GM21528 (cell line): Measurements from ENCODE around the gene MPV17.
"Not testable (repeated sequence)": the region's sequence is repeated elsewhere in the genome, so short reads cannot be mapped to it uniquely, and the experiment has no call there.

Source experiments
- ATAC-seq: cut with Tn5 transposase; IDR thresholded peaks from one replicate; pipeline ENCODE4 v1.9.1; 2021; ENCODE audit warnings: mild to moderate bottlenecking, moderate library complexity; ENCODE audit not compliant: unreplicated experiment, low FRiP score

MPV17 gene

GRCh38 chr2:27323596-27324285, 844 bp upstream of the MPV17 start:
- ATAC-seq = no peak

DNA sequence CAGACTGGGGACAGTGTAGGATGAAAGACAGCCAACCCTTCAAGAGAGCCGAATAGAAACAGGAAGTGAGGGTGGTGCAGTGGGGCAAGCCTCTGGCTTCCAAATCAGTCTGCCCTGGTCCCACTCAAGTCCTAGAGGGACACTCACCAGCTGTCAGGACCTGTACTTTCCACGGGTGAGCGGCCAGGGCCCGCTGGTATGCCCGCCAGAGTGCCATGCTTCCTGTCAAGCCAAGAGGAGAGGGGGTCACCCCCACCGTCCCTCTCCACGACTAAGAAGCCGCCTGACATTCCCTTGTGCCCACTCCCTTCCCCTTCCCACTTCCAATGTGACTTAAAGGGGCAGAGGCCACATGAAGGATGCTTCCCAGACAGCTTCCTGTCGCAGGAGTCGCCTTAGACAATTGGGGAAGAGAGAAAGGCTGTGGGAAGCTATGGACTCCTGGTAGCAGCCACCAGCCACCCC, 564 bp downstream of the MPV17 start:
- no peak for ATAC-seq

DNA sequence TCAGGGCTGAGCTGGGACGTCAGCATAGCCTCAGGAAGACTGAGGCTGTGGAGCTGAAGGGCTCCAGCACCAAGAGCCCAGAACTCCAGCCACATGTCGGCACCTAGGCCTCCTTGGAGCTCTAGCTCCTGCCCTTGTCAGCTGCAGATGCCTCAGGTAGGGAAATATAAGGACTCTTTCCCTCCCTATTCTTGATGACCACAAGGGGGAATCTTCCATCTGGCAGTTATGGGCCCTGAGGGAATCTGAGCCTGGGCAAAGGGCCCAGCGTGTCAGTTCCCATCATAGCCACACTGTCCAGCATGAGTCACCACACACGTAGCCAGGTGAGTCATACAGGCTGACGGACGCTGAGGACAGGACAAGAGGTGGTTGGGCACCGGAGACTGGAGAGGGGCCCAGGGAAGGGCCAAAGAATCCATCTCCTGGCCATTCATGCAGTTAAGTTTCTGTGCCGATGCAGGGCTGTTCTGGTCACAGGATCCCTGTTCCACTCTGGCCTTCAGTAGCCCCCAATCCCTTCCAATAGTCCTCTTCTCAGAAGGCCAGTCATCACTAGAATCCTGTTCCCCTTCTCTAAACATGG, 1.8 kb downstream of the MPV17 start:
- no peak for ATAC-seq

DNA sequence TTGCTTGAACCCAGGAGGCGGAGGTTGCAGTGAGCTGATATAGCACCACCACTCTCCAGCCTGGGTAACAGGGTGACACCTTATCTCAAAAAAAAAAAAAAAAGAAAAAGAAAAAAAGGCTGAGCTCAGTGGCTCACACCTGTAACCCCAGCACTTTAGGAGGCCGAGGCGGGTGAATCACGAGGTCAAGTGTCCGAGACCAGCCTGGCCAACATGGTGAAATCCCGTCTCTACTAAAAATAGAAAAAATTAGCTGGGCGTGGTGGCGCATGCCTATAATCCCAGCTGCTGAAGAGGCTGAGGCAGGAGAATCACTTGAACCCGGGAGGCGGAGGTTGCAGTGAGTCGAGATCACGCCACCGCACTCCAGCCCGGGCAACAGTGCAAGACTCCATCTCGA, 3.1 kb downstream of the MPV17 start:
- not testable (repeated sequence) for ATAC-seq

GRCh38 chr2:27316655-27317412, 6.1 kb downstream of the MPV17 start:
- ATAC-seq = no peak

DNA sequence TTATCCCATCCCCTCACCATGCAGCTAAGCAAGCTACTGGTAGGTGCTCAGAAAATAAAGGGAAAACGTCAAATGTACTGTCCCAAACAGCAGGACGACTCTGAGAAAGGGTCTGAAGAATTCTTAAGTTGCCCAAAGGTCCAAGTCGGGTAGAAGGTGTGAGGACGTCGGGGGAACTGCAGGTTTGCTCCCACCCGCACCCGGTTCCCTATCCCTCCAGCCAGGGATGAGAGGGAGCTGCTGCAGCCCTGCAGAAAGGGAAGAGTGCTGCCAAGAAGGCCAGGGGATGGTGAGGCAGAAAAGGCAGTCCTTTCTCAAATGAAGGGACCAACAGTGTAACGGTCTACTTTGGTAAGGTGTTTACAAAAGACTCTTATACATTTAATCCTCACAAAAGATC, 7.8 kb downstream of the MPV17 start:
- no peak for ATAC-seq

GRCh38 chr2:27314709-27315108, 8.2 kb downstream of the MPV17 start:
- no peak for ATAC-seq

- no peak for ATAC-seq
Observed at GRCh38 chr2:27313882-27314645, 8.8 kb downstream of the MPV17 start.

- no peak for ATAC-seq
Observed at GRCh38 chr2:27312152-27312551, 10.7 kb downstream of the MPV17 start.

DNA sequence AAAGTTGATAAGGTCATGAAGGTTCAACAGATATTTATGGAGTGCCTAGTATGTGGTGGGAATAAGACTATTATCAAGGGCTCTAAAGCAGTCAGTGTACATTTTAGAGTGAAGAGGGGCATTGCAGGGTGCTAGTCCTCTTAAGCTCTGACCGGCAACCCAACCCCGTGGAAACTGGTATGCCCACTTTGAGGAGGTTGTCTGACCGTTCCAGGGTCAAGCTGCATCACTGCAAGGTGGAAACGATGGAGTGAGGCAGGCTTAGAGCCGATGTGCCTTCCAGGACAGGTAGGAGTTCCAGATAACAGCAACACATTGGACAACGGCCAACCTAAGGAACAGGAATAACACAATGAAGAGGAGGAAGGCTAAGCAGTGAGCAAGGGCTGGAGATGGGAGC, 13.2 kb downstream of the MPV17 start:
- no peak for ATAC-seq

DNA sequence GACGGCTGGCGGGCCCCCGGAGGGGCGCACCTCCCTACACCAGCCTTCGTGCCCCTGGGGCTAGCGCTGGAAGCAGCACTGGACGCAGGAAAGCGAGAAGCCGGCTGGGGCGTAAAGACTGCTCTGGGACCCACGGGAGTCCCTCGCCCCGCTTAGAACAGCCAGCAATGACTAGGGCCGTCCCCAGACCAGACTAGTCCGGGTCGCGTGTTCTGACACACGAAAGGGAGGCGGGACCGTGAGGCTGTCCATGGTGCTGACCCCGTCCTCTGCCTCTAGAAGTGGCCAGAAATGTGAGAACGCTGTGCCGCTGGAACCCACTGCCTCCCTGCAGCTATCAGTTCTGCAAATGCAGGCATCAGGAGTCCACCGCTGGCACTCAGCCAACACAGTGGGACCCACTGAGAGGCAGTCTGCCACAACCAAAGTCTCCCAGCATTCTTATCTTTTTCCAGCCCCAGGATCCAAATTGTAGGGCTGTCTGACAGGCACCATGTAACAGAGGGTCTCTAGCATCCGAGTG, 14.5 kb downstream of the MPV17 start, which contains the start of gene UCN:
Gene UCN, minus strand, starts transcription at position 87 of the 523 bp plus-strand sequence. CDS start 550 bp downstream, outside the sequence.
- no peak for ATAC-seq

DNA sequence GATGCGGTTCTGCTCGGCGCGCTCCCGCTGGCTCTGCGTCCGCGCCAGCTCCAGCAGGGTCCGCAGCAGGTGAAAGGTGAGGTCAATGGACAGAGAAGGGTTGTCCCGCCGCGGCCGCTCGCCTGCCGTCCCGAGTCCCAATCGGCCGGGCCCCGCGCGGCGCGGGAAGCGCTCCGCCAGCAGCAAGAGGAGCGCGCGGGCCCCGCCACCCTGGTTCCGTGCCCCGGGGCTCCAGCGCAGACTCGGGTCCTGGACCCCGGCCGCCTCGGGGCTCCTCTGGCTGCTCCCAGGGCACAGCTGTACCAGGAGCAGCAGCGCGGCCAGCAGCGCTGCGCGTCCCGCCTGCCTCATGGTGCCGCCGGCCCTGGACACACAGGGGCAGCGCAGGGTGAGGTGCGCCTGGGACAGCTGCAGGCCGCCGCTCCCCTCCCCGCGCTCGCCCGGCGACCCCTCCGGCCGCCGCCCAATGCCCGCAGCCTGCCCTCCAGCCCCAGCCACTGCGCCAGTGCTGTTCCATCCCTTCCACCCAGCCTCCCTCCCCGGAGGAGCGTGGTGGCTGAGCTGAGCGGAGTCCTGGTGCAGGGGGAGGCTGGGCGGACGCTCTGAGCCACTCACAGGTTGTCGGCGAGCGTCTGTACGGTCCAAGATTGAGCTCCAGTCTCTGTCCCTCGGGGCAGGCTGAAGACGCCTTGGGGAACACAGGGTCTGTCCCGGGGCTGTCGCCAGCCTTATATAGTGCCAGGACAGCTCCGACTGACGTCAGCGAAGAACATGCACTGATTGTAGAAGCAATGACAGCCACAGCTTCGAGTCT, 15.1 kb downstream of the MPV17 start:
- ATAC-seq = no peak

DNA sequence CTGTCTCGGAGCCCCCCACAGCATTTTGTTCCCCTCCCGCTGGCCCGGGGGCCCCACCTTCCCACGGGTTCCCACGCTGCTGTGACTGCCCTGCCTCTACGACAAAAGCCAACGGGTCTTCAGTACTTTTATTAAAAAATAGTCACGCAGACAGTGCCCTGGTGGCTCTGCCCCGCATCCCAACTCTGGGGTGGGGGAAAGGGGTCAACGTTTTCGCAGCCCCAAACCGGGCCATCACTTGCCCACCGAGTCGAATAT, 15.7 kb downstream of the MPV17 start:
- no peak for ATAC-seq

DNA sequence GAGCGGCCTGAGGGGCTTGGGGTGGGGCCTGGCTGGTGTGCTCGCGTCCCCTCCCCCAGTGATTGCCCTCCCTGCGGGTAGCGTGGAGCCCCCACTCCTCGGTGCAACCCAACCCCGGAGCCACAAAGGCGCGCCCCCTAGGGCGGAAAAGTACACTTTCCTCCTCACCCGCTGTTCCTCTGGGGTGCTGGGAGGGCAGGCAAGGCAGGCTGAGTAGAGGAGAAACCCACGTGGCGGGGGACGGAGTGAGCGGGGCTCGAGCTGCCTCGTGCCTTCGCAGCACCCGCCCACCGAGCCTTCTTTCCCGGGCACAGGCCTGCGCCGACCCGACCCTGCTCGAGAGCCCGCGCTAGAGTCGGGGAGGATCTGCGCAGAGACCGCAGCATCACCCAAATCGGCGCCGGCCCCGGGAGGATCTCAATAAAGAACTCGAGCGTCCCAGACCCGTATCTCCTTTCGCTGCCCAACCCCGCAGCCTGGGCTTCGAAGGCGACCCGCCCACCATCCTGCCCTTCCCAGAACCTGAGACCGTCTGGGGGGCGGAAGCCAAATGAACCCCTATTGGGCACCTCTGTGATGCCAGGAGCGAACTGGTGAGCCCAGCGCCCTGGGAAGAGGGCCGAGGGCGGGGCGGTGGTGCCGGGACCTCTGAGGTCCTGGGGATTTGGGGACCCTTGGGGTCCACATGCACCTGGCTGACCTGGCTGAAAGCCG, 16.2 kb downstream of the MPV17 start:
- ATAC-seq = no peak

- ATAC-seq = no peak
Observed at GRCh38 chr2:27306136-27306535, 16.8 kb downstream of the MPV17 start.

DNA sequence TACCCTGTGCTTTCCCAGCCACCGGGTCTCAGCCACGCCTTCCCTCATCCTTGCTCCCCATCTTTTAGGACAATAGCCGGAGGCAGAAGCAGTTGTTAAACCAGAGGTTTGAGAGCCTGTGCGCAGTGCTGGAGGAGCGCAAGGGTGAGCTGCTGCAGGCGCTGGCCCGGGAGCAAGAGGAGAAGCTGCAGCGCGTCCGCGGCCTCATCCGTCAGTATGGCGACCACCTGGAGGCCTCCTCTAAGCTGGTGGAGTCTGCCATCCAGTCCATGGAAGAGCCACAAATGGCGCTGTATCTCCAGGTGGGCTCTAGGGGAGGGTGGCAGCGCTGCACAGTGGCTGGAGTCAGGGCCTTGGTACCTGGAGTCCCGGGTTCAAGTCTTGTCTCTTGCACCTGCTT, 17.4 kb downstream of the MPV17 start:
- ATAC-seq = no peak

GRCh38 chr2:27304488-27305240, 18.2 kb downstream of the MPV17 start:
- ATAC-seq = no peak

DNA sequence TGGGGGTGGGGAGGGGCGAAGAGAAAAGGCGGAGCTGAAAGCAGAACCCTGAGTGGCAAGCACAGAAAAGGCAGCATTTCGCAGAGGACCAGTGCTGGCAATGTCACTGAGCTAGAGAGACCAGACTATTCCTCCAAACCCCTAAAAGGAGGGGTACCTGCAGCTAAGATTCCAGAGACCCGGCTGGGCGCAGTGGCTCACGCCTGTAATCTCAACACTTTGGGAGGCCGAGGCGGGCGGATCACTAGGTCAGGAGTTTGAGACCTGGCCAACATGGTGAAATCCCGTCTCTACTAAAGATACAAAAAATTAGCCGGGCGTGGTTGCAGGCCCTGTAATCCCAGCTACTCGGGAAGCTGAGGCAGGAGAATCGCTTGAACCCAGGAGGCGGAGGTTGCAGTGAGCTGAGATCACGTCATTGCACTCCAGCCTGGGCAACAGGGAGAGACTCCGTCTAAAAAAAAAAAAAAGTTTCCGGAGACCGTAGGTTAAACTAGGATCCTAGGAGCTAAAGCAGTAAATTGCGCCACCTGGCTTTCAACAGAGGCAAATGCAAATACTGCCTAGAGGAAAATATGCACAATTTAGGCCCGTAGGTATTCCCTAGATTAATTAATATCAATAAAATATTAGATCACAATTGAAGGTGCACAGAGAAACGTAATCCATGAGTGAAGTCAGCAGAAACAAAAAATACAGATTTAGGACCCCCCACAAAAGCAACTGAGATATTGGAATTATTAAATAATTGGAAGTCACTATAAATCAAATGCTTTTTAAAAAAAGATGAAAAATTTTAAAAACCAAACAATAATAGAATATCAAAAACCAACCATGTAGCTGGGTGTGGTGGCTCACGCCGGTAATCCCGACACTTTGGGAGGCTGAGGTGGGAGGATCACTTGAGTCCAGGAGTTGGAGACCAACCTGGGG, 19.5 kb downstream of the MPV17 start:
- no peak for ATAC-seq
